RKO (cell line): ENCODE data around the gene LIN9.
A peak's percentile ranks its signal among the peaks of the same experiment; 100 is the strongest.
"Not testable (repeated sequence)": the region's sequence is repeated elsewhere in the genome, so short reads cannot be mapped to it uniquely, and the experiment has no call there.

Experiments used
- DNase-seq: peaks from one replicate; pipeline ENCODE4 v3.0.0-alpha.2; 2016; ENCODE audit warnings: low spot score

Gene LIN9, protein sequence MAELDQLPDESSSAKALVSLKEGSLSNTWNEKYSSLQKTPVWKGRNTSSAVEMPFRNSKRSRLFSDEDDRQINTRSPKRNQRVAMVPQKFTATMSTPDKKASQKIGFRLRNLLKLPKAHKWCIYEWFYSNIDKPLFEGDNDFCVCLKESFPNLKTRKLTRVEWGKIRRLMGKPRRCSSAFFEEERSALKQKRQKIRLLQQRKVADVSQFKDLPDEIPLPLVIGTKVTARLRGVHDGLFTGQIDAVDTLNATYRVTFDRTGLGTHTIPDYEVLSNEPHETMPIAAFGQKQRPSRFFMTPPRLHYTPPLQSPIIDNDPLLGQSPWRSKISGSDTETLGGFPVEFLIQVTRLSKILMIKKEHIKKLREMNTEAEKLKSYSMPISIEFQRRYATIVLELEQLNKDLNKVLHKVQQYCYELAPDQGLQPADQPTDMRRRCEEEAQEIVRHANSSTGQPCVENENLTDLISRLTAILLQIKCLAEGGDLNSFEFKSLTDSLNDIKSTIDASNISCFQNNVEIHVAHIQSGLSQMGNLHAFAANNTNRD

DNA sequence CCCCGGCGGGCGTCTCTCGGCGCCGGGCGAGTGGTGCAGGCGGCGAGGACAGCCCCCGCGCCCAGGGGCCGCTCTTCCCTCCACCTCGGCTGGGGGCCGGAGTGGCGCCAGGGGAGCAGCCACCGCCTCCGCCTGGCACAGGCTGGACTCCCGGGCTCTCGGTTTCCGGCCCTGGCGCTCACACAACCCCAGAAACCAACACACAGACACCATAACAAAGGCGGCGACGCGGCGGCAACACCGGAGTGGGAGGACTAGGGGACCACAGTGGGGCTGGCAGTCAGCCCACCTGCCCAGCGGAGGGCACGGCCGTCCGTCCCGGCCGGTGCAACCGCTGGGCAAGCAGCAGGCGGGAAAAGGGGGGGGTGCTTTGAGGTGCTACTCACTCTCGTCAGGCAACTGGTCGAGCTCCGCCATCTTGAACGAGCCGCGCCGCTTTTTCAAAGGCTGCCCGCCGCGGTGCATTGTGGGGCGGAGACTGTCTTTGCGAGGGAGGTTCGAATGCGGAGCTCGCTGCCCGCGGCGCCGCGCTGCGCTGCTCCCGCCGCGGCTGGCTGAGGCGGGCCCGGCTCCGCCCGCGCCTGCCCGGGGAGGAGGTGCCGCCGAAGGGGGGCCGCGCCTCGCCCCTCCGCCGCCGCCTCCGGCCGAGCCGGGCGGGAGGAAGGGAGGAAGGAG lies at the start of gene LIN9:
Gene LIN9, minus strand, starts transcription at position 442 of the 675 bp plus-strand sequence. Its CDS starts 25 bp downstream, at position 417.
- peak; percentile 91 for DNase-seq

DNA sequence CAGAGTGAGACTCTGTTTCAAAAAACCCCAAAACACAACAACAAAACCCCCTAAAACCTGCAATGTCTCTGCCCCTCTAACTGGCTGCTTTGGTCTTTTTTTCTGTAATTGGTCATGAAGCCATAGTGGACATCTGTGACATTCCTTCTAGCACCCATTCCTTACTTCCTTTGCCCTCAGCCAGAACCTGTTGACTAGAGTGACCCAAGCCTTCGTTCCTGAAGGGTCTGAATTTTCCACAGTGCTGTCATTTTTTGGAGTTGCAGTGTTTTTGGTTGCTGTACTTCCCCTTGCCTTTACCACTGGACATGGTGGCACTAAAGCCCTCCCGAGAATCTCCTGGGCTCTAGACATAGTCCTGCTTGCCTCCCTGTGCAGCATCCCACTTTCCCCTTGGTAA lies 48.5 kb upstream of the LIN9 start:
- DNase-seq, result no peak

DNA sequence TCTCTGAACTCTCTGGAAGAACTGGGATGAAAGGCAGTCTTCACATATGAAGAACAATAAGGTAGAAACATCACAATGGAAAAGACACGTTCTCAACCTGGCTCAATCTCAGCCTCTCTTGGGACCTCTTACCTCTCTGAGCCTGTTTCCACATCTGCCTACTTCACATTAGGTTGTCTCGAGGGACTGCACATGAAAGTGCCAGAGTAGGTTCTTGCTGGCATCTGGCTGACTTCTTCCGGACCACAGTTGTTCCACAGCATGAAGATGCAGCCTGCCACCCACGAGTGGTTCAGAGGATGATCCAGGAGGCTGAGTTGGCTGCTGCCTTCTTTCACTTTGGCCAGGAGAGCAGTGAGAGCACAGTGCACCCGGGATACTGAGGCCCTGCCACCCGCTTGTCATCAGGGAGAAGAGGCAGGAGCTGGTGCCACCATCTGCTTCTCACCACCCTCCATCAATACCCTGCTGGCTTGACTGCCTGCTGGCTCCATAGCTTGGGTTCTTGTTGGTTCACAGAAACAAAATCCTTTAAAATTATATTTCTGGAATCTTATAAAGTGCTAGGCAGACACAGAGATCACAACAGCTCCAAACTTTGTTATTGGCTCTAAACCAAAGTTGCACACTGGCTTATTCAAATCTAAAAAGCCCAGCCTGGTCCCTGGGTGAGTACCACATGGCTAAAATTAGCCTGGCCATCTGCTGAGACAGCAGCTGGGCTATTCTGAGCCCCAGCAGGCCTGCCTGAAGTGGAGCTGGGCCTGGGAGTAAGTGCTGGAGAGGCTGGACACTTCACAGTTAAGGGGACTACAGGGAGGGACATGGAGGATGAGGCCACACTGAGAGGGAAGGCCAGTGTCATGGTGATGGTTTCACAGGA lies 46.9 kb upstream of the LIN9 start:
- DNase-seq, result no peak

DNA sequence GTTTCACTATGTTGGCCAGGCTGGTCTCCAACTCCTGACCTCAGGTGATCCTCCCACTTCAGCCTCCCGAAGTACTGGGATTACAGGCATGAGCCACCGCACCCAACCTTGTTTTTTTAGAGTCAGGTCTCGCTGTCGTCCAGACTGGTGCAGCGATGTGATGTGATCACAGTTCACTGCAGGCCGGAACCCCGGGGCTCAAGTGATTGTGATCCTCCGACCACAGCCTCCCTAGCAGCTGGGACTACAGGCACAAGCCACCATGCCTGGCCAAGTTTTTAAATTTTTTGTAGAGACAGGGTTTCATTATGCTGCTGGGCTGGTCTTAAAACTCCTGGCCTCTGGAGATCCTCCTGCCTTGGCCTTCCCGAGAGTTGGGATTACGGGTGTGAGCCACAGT lies 46.1 kb upstream of the LIN9 start:
- DNase-seq, result no peak

DNA sequence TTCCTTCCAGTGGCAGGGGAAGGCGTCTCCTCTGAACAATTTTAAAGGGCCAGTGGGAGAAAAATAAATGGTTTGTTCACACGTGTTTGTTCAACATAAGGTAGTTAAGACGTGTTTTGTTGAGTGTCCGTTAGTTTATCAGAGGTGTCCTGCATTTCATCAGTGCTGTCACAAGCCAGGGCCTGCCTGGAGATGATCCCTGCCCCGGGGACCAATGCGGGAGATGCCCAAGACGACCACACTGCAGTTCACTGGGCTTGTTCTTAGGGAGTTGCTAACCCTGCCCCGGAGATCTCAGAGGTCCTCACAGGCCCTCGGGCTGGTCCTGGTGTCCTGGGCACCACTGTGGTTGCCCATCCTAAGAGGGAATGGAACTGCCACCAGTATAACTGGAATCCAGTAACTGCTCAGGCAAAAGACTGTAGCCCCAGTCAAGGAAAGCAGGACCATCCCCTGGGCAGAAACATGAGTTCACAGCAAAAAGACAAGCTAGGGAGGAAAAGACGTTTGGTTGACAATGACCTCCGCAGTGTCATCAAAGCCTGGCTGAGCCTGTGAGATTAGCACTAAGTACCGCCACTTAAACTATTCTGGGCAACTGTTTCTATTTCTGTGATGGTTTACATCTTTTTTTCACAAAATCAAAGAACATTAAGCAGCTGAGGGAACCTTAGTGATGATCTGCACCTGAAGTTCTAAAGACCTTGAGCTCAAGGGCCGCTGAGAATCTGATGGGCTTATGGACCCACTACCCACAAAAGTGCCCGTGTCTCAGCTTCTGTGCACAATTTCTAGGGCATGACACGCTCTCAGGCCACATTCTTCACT lies 44.9 kb upstream of the LIN9 start:
- no peak for DNase-seq

DNA sequence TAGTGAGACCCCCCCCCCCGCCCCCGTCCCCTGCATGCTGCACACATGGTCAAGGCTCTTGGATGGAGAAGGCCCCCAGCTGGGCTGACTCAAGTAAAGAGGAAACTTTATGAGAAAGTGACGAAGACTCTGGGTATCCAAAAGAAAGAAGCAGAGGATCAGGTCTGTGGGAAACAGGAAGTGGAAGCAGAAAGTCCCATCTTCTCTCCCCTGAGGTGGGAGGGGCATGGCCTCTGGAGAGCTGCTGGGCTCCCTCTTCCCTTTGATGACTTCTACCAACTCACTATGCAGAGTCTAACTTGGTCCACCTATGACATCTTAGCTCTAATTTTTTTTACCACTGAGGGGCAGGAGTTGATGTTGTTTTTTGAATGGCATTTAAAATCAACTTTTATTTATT lies 42.7 kb upstream of the LIN9 start:
- no peak for DNase-seq

DNA sequence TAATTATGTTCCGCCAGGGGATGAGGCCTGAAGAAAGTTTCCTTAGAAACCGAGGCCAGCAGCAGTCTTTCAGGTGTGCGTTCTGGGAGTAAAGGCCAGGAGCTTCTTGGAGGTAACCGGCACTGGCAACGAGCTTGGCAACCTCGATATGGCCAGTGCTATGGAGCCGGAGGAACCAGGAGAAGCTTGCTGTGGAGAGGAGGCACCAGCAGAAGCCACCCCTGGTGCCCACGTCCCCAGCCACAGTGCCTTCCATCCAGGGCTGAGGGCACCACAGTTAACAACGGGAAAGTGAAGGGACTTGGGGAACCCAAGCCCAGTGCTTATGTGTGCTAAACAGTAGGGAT lies 41.5 kb upstream of the LIN9 start:
- no peak for DNase-seq

DNA sequence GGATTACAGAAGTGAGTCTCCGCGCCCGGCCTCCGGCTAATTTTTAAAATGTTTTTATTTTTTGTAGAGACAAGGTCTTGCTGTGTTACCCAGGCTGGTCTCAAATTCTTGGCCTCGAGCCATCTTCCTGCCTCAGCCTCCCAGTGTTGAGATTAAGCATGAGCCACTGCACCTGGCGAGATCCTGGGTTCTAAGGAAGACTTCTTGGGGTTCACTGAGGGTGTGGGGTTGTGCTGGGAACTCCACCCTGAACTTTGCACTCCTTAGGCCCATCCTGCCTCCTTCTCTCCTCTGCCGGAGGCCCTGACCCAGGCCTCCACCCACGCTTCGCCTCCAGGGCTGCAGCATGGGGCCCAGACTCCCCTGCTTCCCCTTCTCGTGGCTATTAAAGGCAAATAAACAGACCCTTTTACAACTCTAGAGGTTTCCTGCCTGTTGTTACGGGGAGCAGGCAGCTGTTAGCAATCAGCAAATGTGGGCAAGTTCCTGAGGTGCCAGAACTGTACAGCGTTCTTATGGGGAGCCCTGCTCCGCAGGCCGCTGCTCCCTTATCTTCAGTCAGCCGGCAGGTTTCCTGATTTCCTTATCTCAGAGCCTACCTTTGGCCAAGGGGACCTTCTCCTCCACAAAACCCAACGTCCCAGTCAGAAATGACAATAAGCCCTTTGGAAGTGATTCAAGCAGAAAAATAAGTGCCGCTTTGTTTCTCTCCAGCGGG lies 41.0 kb upstream of the LIN9 start:
- DNase-seq, result no peak

DNA sequence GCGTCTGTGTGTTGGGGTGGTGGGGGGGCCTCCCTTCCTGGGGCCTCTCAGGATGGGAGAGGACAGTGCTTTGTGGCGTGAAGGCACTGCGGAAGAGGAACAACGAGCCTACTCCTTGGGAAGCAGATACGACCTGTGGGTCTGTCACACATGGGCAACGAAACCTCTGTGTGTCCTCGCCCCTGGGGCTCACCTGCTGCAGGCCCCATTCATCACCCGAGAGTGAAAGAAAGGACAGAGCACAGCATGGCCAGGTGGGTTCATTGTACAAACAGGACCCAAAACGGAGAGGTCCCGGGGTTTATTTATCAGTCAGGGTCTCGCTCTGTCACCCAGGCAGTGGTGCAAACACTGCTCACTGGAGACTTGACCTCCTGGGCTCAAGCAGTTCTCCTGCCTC lies 40.1 kb upstream of the LIN9 start:
- no peak for DNase-seq

DNA sequence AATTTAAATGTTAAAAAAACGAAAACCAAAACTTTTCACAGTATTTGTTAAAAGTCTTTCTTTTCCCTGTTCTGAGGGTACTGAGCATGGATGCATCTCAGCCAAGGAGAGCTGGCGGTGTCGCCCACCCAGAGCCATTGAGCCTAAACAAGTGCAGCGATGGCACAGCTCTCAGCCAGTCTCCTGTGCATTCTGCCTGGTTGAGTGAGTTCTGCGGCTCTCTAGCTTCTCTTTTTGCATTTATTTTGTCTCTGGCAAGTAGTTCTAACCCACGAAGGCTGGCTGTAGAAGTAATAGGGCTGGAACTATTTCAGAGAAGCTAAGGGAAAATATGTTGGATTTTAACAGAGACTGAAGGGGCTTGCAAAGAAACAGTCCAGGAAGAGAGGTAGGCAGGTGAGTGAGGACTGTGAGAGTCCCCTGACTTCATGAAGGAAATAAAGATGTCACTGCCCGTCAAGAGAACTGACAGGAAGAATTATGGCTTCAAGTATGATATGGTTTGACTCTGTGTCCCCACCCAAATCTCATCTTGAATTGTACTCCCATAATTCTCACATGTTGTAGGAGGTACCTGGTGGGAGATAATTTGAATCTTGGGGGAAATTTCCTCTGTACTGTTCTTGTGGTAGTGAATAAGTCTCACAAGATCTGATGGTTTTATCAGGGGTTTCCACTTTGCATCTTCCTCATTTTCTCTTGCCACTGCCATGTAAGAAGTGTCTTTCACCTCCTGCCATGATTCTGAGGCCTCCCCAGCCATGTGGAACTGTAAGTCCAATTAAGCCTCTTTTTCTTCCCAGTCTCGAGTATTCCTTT lies 35.7 kb upstream of the LIN9 start:
- DNase-seq, result no peak

DNA sequence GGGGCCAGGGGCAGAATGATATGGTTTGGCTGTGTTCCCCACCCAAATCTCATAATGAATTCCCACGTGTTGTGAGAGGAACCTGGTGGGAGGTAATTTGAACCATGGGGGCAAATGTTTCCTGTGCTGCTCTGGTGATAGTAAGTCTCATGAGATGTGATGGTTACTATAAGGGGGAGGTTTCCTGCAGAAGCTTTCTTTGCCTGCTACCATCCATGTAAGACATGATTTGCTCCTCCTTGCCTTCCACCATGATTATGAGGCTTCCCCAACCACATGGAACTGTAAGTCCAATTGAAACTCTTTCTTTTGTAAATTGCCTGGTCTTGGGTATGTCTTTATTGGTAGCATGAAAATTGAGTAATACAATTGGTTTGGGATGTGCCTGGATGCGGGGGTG lies 33.7 kb upstream of the LIN9 start:
- no peak for DNase-seq

DNA sequence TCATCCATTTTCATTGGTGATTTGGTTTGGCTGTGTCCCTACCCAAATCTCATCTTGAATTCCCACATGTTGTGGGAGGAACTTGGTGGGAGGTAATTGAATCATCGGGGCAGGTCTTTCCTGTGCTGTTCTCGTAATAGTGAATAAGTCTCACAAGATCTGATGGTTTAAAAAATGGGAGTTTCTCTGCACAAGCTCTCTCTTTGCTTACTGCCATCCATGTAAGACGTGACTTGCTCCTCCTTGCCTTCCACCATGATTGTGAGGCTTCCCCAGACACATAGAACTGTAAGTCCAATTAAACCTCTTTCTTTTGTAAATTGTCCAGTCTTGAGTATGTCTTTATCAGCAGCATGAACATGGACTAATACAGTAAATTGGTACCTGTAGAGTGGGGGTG lies 31.1 kb upstream of the LIN9 start:
- DNase-seq, result not testable (repeated sequence)

DNA sequence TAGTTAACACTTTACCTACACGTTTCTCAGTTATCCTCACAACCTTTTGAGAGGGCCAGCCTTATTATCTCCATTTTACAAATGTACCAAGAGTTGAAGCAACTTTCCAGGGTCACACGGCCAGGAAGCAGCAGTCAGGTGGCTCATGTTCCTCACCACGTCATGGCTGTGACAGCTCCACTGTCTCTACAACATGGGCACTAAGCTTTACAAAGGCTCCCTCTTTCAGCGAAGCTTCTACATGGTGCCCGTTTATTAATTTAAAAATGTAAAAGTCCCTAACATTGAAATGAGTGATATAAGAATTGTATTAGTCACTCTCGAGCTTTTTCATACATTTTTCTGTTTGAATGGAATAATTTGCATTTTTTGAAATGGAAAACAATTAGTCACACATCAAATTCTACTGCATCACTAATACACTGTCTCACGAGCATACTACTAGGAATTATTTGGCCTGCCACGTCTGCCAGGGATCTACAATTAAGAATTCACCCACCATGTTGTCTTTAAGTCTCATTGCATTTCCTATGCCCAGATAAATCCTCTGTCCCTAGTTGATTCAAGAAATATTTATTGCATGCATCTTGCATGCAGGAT lies 28.4 kb upstream of the LIN9 start:
- DNase-seq, result no peak

DNA sequence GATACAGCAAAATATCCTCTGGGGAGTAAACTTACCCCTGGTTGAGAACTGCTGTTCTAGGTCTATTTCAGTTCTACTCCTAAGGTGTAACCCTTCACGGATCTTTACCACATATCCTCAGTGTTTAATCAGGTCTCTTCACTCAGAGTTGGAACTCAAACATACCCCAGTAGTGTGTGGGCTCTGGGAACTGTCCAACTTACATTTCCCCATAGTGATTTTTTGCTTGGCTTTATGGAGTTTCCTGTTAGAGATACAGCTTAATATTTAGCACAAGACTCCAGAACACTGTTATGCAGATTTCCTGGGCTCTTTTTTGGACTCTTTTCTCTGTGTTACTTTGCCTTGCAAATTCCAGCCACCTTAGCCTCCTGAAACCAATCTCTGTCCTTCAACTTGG lies 26.7 kb upstream of the LIN9 start:
- no peak for DNase-seq

DNA sequence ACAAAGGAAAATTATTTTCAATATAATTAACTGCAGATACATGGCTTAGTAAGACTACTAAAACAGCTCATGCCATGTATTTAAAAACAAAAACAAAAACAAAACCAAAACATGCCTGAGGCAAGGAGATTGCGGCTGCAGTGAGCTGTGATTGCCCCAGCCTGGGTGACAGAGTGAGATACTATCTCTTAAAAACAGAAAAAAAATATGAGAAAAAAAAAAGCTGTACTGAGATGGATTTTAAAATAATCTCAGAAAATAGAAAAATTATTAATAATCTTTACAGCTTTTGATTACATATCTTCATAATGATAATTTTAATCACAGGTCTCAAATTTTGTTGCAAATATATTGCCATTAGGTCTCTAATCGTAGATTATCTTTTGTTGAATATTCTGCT lies 24.0 kb upstream of the LIN9 start:
- no peak for DNase-seq

DNA sequence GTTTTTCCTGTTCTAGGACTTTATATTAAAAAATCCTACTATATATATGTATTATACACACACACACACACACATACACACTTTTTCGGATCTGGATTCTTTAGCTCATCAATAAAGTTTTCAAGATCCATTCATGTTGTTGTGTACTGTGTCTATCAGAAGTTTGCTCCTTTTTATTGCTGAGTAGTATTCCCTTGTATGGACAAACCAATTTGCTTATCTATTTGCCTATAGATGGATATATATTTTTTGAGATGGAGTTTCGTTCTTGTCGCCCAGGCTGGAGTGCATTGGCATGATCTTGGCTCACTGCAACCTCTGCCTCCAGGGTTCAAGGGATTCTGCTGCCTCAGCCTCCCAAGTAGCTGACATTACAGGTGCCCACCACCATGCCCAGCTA lies 20.3 kb upstream of the LIN9 start:
- no peak for DNase-seq

DNA sequence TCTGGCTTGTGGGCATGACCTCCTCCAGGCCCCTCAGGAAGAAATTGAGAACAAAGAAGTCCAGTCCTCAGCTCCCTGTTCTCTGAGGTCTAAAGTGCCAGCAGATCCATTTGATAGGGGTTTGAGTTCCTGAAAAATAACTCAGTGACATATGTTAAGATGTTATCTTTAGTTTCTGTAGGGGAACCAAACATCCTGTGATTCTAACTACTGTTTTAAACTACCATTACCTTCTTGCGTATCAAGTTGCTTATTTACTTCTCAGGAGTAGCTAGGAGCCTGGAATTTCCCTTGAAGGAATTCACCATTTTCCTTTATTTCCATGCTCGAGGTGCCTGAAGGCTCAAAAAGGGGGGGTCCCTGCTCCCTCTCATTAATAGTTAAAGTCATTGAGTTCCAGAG lies 18.8 kb upstream of the LIN9 start:
- DNase-seq, result no peak

DNA sequence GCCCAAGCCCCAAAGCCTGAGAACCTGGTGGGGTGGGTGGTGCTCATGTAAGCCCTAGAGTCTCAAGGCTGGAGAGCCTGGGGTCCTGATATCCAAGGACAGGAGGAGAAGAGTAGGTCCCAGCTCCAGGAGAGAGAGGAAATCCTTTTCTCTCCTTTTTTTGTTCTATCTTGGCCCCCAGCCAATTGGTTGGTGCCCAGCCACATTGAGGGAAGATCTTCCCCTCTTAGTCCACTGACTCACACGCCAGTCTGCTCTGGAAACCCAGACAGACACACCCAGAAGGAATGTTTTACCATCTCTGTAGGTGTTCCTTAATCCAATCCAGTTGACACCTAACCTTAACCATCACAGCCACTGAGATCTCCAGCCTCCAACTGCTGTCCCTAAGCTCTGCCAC lies 16.2 kb upstream of the LIN9 start:
- no peak for DNase-seq

DNA sequence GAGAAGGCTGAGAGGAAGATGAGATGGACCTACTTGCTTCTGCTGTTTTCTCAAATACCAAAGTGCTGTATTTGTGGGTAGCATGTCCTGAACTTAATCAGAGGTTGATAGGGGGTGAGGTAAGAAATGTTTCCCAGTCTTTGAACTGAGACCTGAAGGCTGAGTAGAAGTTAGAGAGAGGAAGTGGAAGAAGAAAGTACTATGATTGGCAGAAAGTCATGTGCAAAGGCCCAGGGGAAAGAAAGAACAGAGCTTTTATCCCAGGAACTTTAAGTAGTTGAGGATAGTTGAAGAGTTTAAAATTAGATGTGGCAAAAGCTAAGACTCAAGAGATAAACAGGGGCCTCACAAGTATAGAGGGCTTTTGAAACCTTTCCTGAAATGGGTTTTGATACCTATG lies 15.5 kb upstream of the LIN9 start:
- DNase-seq, result no peak

DNA sequence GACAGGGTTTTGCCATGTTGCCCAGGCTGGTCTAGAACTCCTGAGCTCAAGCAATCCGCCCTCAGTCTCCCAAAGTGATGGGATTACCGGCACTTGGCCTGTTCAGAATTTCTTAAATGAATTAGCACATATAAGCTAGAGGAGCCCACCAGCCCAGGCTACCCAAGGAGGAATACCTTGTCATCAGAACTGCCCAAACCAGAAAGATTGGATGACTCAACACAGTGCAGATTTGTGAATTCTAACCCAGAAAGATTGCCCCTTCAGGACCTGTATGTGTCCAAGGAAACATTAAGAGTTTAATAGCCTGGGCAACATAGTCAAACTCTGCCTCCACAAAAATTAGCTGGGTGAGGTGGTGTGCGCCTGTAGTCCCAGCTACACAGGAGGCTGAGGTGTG lies 14.0 kb upstream of the LIN9 start:
- no peak for DNase-seq
